Measurements from ENCODE around the gene SUGCT.

Gene SUGCT

DNA sequence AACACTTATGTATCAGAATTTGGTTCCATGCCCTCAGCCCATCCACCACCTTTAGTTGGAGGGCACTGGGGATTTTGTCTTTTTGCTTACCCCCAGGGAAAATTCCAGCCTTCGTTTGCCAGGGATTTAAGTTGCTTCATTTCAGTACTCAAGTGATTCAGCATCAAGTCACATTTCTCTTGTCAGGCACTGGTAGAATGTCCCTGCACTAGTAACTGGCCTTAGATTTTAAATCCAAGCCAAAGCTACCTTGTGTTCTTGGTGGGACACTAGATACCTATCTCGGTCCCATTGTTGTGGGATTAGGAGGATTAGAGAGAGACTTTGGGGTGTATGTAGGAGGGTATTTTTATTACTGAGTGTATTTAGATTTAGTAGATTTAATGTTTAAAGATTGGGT is 613.1 kb downstream of the SUGCT start:
- DNase-seq (ENCODE audit: insufficient read length, low spot score) (no peak), FAIRE-seq (no peak)

DNA sequence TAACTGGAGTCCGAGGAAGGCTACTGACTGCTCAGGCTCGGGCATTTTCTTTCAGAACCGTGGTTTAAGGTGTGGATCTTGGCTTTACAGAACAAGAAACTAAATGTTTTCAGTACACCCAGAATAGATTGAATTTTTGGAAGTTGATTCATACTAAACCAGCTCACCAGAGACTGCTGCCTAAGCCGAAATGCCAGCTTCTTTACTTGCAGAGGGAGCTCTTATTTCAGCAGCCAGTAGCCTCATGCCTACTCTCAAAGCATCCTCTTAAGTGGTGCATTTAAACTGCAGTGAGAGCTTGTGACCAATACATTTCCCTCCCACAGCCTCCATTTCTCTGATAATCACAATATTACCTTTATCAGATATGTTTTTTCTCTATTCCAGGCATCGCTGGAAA is 615.1 kb downstream of the SUGCT start:
- DNase-seq (ENCODE audit: insufficient read length, low spot score) (no peak), FAIRE-seq (no peak)

DNA sequence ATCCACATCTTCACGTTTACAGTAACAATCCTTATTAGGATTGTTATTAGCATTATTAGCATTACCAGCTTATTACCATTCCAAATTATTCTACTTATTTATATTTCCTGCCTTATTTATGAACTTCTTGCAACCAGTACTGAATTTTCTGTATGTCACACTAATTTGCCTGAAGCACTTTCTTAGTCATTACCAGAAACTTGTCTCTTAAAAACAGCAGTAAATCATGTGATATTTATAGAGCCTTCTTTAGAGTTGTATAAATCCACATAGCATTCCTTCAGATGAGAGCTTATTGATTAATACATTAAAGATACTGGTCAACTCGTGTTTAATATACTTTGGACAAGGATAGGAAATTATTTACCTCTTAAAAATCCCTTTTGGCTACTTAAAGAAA is 618.6 kb downstream of the SUGCT start:
- DNase-seq (ENCODE audit: insufficient read length, low spot score), result no peak

DNA sequence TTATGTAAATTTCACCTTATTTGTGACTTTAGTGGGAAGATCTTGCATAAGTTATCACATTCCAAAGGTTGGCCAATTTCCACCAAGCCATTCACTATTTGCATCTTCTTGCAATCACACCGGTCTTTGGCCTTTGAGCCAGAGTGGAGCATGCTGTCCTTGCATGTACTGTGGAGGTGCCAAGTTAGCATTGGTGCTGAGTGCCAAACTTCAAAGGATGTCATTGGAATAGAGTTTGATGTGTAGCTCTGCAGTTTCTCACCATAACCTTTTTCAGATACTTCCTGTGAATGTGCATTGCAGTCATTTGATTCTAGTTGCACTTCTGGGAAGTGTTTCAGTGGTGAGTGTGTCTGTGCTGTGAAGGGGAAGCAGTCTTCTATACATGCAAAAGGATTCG is 620.6 kb downstream of the SUGCT start:
- no peak for DNase-seq (ENCODE audit: insufficient read length, low spot score)
- FAIRE-seq, result no peak

More for the DNA sequence above, 618.6 kb downstream of the SUGCT start:
- FAIRE-seq, result no peak

DNA sequence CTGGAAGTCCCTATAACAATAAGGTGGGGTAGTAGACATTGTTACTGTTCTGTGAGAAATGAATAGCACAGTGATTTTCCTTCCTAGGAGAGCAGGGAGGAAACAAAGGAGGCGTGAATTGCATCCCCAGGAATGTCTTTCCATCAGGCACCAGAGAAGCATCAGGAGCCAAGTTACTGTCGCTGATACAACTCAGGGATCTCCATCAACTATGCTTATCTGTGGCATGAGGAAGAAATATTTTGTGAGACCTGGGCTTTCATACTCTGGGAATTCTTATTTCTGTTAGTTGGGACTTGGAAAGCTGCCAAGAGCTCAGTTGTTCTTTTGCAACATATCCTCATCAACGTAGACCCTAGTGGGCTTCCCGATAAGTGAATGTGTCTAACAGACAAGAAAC is 622.3 kb downstream of the SUGCT start:
- FAIRE-seq, result no peak
- no peak for DNase-seq (ENCODE audit: insufficient read length, low spot score)

DNA sequence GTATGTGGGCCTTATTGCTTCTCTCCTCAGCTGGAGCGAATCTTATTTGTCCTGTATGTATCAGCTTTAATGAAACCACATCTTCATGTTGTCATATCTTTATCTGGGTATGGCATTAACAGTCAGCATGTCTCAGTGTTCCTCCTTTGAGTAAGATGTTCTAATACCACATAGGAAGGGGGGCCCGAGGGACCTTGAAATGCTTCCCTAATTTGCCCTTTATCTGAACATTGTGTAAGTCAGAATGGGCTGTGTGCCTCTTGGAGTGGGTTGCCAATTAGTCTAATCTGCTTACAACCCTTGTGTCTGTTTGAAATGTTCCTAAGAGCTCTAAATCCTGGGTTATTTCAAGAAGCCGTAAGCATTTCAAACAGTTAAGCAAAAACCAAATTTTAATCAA is 623.8 kb downstream of the SUGCT start:
- FAIRE-seq (no peak), DNase-seq (ENCODE audit: insufficient read length, low spot score) (no peak)

DNA sequence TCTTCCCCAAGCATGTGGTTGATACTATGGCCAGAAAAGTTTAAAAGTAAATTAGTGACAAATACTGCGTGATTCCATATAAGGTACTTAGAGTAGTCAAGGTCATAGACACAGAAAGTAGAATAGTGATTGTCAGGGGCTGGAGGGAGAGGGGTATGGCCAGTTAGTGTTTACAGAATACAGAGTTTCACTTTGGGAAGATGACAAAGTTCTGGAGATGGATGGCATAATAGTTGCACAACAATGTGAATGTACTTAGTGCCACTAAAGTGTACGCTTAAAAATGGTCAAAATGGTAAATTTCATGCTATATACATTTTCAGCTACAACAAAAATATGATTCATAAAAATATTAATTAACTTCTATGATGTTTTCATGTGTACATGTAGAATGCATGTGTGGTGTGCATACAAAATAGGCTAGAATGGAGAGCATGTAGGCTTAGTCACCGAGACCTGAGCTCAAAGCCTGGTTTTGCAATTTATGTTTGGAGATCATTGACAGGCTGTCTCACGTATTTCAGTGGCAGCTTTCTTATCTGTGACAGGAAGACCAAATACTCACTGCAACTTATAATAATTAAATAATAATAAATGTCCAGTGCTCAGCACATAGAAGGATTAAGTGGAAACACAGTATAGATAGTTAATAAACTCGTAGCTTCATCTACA is 625.6 kb downstream of the SUGCT start:
- no peak for FAIRE-seq
- DNase-seq (ENCODE audit: insufficient read length, low spot score), result no peak

DNA sequence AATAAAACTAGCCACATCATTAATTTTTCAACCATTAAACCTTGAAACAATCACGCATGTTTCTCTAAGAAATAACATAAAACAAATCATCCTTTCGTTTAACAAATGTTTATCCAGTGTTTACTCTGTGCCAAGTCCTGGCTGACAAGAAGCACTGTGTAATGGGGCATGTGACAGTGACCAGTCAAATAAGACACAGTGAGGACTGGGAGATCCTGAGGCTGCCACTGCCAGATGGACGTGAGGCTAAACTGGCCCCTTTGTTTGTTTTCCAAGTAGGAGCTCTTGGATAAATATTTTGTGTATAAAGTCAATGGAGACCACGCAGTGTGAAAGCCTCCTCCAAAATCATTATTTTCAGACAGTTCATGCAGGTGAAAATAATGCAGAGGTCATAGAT is 626.2 kb downstream of the SUGCT start:
- no peak for FAIRE-seq
- DNase-seq (ENCODE audit: insufficient read length, low spot score), result no peak

DNA sequence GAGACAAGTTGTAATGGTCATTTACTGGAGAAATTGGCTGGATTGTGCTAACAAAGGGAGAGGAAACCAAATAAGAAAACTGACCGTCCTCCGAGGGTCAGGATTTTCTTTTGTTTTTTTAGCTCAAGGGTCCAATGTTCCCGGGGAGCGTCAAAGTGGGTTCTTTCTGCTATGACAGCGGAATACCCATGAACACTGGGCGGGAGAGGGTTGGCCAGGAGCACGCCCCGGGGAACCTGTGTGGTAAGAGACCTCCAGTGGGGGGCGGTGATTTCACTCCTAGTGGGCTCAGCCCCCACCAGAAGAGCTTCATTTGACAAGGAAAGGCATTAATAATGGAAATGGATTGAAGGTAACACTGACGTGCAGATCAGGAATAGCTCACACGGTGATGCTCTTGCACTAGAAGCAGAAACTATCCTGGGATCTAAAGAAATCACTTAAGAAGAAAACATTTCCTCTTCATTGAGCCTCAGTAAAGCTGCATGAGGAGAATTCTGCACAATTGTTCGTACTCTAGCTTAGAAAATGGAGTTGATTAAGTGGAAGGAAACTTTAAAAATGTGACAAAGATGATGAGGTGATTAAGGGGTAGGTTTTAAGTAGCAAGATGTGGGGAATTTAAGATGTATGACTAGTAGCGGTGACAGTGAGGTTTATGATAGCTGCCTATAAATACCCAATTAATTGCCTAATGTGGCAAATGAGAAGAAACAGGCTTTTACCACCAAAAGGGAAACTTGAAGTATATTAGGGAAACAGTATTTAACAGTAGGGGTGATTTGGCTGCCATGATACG is 627.2 kb downstream of the SUGCT start:
- FAIRE-seq (no peak), DNase-seq (ENCODE audit: insufficient read length, low spot score) (no peak)

DNA sequence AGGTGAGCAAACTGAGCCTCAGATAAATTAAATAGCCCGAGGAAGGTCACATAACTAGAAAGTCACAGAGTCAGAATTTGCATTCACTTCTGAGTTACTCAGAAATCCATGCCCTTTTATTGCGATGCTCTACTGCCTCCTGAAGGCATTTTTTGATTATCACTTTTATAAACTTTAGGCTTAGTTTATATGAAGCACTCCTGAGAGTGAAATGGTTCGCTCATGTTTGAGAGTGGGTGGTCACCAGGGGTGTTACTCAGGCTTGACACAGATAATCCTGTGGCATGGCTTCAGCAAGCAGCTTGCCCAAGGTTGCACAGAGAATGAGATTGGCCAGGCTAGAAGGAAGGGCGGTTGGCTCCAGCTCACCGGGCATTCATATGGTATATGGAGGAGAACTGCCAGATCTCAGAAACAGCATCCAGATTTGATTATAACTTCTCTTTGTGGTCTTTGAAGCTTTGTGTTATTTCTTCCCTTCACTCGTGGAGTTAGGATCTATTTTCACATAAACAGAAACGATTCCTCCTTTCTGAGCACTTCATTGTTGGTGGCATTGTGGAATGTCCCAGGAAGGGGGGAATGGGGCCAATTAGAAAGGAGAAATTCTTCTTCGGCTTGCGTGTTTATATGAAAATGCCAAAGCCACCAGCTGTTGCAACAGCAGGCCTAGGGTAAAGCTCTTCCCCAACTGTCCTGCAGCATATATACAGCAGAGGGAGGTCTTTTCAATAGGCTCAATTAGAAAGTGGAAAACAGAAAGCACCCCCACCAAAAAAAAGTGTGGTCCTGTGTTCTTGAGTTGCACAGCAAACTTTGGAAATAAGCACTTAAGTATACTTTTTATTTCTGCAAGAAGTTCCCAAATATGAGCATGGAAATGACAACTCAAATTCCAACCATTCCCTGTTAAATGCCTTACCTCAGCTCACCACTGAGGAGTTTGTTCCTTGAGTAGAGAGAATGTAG is 628.8 kb downstream of the SUGCT start:
- FAIRE-seq (no peak), DNase-seq (ENCODE audit: insufficient read length, low spot score) (no peak)

DNA sequence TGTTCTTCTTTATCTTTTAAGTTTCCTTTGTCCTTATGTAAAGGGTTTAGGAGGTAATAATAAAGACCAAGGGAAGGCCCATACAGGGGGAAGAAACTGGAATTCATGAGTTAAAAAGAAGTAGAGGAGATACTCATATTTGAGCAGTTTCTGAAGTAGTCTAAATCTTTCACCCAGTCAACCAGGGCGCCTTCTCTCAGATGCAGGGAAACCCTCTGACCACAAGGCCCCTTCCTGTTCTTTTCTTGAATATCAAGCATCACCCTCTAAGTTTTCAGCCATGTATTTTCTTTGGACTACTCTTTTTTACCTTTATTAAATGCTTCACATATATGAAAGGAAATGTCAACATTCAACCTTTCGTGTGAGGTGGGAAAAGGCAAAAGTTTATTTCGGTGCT is 630.8 kb downstream of the SUGCT start:
- no peak for DNase-seq (ENCODE audit: insufficient read length, low spot score)

DNA sequence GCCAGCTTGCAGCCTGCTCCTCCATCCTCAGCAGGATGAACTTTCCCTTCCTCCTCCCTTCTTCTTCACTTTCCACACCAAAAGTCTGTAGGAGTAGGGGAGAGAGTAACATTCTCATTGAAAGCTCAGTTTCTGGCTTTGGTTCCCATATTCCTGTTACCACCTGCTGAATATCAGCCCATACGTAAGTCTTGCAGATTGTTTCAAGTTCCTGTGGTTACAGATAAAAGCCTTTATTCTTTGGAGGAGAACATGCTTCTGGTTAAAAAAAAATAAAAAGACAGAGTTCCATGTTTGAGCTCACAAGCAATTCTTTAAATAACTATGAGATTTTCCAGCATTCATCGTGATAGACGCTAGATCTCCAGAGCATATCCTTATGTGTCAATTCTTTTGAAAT is 637.3 kb downstream of the SUGCT start:
- FAIRE-seq (no peak), DNase-seq (ENCODE audit: insufficient read length, low spot score) (no peak)

More for the DNA sequence above, 630.8 kb downstream of the SUGCT start:
- no peak for FAIRE-seq

DNA sequence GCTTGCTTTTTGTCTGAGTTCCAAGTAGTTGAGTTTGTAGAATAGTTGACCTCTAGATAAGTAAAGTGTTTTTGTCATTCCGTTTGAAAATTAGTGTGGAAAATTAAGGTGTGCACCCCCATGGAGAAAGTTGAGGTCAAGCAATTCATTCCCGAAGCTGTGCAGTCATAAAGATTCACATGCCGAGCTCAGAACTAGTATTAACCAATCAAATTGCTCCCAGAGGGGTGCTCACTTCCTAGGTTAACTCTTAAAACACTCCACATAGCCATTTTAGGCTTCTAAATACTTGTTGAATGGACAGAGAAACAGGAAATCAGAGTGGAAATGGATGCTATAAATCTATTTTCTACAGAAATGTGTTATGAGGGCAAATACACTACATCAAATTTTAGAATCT is 638.9 kb downstream of the SUGCT start:
- FAIRE-seq, result no peak

DNA sequence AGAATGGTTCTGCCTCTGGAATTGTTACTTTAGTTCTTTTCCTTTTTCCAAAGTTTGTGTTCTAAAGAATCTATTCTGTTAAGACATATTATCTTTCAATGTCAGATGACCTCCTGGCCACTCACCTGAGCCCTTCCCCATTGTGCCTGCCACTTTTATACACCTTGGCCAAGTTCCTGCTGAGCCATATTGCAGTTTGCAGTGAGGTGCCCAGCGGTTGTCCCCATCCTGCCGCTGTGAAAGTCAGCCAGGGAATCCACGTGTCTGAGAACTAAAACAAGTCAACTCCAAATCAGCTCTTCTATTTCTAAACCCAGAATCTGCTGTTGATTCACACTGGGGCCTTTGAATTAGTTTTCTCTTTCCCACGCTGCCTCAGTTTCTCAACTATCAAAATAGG is 641.1 kb downstream of the SUGCT start:
- no peak for DNase-seq (ENCODE audit: insufficient read length, low spot score)
- no peak for FAIRE-seq

More for the DNA sequence above, 638.9 kb downstream of the SUGCT start:
- no peak for DNase-seq (ENCODE audit: insufficient read length, low spot score)

DNA sequence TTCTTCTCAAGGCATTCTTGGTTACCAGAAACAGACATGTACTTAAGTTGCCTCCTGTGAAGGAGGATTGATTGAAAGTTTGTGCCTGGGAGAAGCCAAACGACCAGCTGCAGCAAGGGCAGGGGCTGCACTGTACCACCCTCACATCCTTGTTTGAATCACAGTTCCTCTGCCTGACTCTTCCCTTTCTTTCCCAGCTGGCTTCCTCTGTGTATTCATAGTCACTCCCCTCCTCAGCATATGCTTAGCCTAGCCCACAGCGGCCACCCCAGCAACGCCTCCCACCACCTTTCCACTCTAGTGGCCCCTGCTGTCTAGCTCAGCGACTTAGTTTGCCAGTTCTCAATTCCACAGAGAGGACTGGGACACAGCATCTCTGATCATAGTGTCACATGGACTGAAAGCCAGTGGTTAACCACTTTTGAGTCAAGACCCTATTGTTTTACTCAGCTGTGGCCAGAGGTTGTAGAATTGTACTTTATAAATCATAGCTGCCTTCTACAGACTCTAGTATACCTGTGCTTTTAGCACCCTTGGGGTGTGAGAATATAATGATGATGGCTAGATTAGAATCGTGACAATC is 643.0 kb downstream of the SUGCT start:
- FAIRE-seq (no peak), DNase-seq (ENCODE audit: insufficient read length, low spot score) (no peak)

DNA sequence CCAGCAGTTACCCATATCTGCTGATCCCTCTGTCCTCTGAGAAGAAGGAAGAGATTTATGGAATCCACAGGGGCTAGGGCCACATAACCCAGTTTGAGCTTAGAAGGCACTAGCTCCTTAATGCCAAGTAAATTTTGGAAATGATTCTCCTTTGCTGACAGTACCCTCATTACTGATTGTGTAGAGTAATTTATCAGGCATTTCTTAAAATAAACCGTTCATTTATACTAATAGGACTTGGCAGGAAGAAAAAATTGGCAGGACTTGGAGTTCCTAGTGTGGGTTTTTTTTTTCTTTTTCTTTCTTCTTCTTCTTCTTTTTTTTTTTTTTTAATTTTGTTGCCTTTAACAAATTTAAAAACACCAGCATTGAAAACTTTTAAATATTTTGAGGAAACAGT is 645.7 kb downstream of the SUGCT start:
- DNase-seq (ENCODE audit: insufficient read length, low spot score) (no peak), FAIRE-seq (no peak)

DNA sequence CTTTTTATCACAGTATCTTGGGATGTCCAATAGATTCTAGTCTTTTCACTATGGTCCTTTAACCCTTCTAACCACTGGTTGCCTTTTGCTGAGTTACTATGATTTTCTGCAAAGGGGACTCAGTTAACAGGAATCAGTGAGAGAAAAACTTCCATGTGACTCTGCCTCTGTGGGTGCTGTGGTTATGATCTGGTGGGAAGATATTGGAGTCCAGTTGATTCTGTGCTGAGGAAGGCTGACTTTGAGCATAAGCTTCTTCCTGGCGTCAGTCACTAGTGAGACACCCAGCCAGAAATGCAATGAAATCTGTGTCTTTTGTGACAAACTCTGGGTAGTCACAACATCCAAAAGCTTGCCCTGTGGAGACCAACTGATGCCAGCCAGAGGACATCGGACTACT is 648.0 kb downstream of the SUGCT start:
- no peak for FAIRE-seq
- no peak for DNase-seq (ENCODE audit: insufficient read length, low spot score)

DNA sequence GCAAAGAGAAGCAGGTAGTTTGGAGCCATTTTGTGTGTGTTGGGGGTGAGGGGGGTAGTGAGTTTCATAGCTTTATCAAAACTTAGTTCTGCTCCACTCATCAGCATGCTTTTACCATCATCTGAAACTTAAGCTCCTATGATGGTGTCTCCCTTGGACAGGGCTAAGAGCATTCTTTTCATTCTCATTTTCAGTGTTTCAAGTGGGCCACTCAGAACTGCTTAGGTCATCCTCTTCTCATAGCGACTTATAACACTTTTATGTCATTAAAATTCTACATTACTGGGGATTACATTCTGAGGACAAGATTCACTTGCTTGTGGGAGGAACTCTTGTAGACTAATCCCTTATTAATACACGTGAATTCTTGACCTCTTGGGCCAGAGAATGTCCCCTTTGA is 649.4 kb downstream of the SUGCT start:
- FAIRE-seq, result no peak
- DNase-seq (ENCODE audit: insufficient read length, low spot score), result no peak

DNA sequence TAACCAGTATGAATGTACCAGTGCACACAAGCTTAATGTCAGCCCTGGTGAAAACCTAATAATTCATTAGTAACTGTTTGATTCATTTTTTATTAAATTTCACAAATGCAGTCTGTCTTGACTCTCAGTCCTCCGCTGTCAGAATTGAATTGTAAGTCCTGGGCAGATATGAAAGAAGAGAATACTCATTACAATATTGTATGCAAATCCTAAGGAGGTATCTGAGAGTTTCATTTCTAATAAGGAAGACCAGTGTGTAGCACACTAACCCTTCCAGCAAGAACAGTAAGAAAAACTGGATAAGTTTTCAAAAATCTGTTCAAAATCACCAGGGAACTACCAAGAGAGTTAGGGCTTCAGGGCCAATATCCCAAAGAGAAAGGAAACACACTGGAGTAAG is 652.1 kb downstream of the SUGCT start:
- FAIRE-seq, result no peak

DNA sequence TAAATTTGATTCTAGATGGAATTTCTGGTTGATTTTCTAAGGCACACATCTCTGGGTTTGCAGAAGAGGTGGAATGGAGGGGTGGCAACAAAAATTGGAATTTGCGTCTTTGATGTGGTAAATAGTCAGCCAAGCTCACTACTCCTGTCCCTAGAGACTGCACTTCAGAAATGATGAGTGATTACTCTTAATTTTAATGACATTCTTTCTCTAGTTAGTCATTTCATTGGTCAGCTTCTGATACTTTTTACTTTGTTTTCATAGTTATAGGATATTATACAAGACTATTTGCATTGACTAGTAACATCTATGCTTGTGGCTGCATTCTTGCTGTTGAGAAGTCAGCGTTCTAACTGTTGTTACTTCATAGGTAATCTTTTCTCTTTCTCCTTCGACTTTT is 658.3 kb downstream of the SUGCT start:
- DNase-seq (ENCODE audit: insufficient read length, low spot score) (no peak), FAIRE-seq (no peak)

More for the DNA sequence above, 652.1 kb downstream of the SUGCT start:
- no peak for DNase-seq (ENCODE audit: insufficient read length, low spot score)

DNA sequence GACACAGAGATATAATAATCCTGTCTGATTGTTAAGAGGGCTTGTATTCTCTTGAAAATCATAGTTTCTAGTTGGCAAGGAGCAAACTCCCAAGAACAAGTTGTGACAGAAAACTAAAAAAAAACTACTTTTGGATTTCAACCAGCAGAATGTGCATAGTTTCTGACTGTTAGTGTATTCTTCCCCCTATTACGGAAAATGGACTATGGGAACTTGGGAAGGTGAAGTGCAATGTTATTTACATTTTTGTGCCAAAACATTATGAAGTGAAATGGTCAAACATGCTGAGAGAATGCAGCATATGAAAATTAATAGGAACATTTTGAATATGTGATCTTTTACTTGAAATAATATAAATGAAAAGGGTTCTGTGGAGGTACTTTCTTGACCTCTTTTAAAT is 660.8 kb downstream of the SUGCT start:
- no peak for FAIRE-seq
- DNase-seq (ENCODE audit: insufficient read length, low spot score), result no peak

Data from GM19239 (cell line).